H9 (cell line): ENCODE results near the gene ZYG11A. TPM values are rescaled to one million over a fixed set of nuclear protein-coding genes. Genes with fewer than 3 reads are reported as not detected.

Experiments
- DNase-seq: peaks from one replicate; pipeline ENCODE4 v3.0.0-alpha.2; 2017
- H2AFZ ChIP-seq: one replicate; pipeline ENCODE4 v1.6.1; 2013; ENCODE audit warnings: mild to moderate bottlenecking, low read length, control low read depth, moderate library complexity
- H2AK5ac ChIP-seq: 2 replicates; pipeline ENCODE4 v1.6.1; 2013; ENCODE audit warnings: low read length, control low read depth, mixed read lengths; ENCODE audit not compliant: insufficient read length
- H2BK120ac ChIP-seq: one replicate; pipeline ENCODE4 v1.6.1; 2013; ENCODE audit warnings: low read depth, mild to moderate bottlenecking, low read length, control low read depth, inconsistent platforms; ENCODE audit not compliant: poor library complexity, severe bottlenecking
- H2BK12ac ChIP-seq: 2 replicates; pipeline ENCODE4 v1.6.1; 2013; ENCODE audit warnings: low read length, control low read depth, mixed read lengths, low read depth; ENCODE audit not compliant: insufficient read length
- H2BK15ac ChIP-seq: 2 replicates; pipeline ENCODE4 v1.6.1; 2013; ENCODE audit warnings: low read depth, low read length, control low read depth
- H2BK20ac ChIP-seq: one replicate; pipeline ENCODE4 v1.6.1; 2013; ENCODE audit warnings: low read depth, mild to moderate bottlenecking, low read length, control low read depth, inconsistent platforms; ENCODE audit not compliant: poor library complexity, severe bottlenecking
- H2BK5ac ChIP-seq: 2 replicates; pipeline ENCODE4 v1.6.1; 2013; ENCODE audit warnings: low read length, control low read depth, mixed read lengths; ENCODE audit not compliant: insufficient read length
- H3K14ac ChIP-seq: 2 replicates; pipeline ENCODE4 v1.6.1; 2013; ENCODE audit warnings: low read length, control low read depth; ENCODE audit not compliant: insufficient read depth
- H3K18ac ChIP-seq: 2 replicates; pipeline ENCODE4 v1.6.1; 2013; ENCODE audit warnings: low read depth, mild to moderate bottlenecking, mixed read lengths, low read length, control low read depth; ENCODE audit not compliant: insufficient read length
- H3K23ac ChIP-seq: 2 replicates; pipeline ENCODE4 v1.6.1; 2013; ENCODE audit warnings: low read length, control low read depth, mixed read lengths, low read depth; ENCODE audit not compliant: insufficient read length
- H3K23me2 ChIP-seq: 2 replicates; pipeline ENCODE4 v1.6.1; 2013; ENCODE audit warnings: low read depth, mild to moderate bottlenecking, mixed read lengths, low read length, control low read depth; ENCODE audit not compliant: insufficient read length, poor library complexity, severe bottlenecking
- H3K27ac ChIP-seq: 2 replicates; pipeline ENCODE4 v1.5.1; 2013; ENCODE audit warnings: low read length, control low read depth, mixed read lengths, low read depth; ENCODE audit not compliant: insufficient read length
- H3K27me3 ChIP-seq: 2 replicates; pipeline ENCODE4 v1.6.1; 2013; ENCODE audit warnings: low read length, control low read depth, inconsistent platforms; ENCODE audit not compliant: insufficient read depth
- H3K4ac ChIP-seq: 2 replicates; pipeline ENCODE4 v1.6.1; 2013; ENCODE audit warnings: low read depth, mild to moderate bottlenecking, control low read depth, inconsistent platforms, low read length, moderate library complexity
- H3K4me1 ChIP-seq: 2 replicates; pipeline ENCODE4 v1.6.1; 2013; ENCODE audit warnings: low read length, control low read depth, inconsistent platforms; ENCODE audit not compliant: insufficient read depth
- H3K4me2 ChIP-seq: 2 replicates; pipeline ENCODE4 v1.6.1; 2013; ENCODE audit warnings: low read length, control low read depth, mixed read lengths; ENCODE audit not compliant: insufficient read length, insufficient read depth
- H3K56ac ChIP-seq: 2 replicates; pipeline ENCODE4 v1.6.1; 2013; ENCODE audit warnings: low read depth, mild to moderate bottlenecking, mixed read lengths, low read length, control low read depth; ENCODE audit not compliant: insufficient read length
- H3K79me1 ChIP-seq: 2 replicates; pipeline ENCODE4 v1.6.1; 2013; ENCODE audit warnings: low read depth, mild to moderate bottlenecking, moderate library complexity, low read length, control low read depth, inconsistent platforms; ENCODE audit not compliant: insufficient read depth, poor library complexity, severe bottlenecking
- H3K79me2 ChIP-seq: 2 replicates; pipeline ENCODE4 v1.6.1; 2013; ENCODE audit warnings: low read length, control low read depth, inconsistent platforms; ENCODE audit not compliant: insufficient read depth
- H3K9ac ChIP-seq: 2 replicates; pipeline ENCODE4 v1.6.1; 2013; ENCODE audit warnings: low read length, control low read depth, mixed read lengths; ENCODE audit not compliant: insufficient read length; ENCODE audit errors: extremely low read depth
- H3K9me3 ChIP-seq: one replicate; pipeline ENCODE4 v1.6.1; 2013; ENCODE audit warnings: low read depth, low read length, inconsistent platforms; ENCODE audit not compliant: control insufficient read depth
- H3T11ph ChIP-seq: one replicate; pipeline ENCODE4 v1.6.1; 2013; ENCODE audit warnings: mild to moderate bottlenecking, low read length, control low read depth, inconsistent platforms
- H4K20me1 ChIP-seq: one replicate; pipeline ENCODE4 v1.6.1; 2013; ENCODE audit not compliant: control insufficient read depth, insufficient read length, insufficient read depth
- H4K5ac ChIP-seq: 2 replicates; pipeline ENCODE4 v1.6.1; 2013; ENCODE audit warnings: low read depth, mild to moderate bottlenecking, mixed read lengths, low read length, control low read depth; ENCODE audit not compliant: insufficient read length
- H4K8ac ChIP-seq: replicated peaks from 2 replicates; pipeline ENCODE4 v1.6.1; 2013; ENCODE audit warnings: low read length, control low read depth, mixed read lengths, low read depth; ENCODE audit not compliant: insufficient read length
- H4K91ac ChIP-seq: 2 replicates; pipeline ENCODE4 v1.6.1; 2013; ENCODE audit warnings: low read depth, mild to moderate bottlenecking, moderate library complexity, mixed read lengths, low read length, control low read depth; ENCODE audit not compliant: insufficient read length
- H3K27ac Mint-ChIP-seq, 3 experiments: 2 replicates in 2 of 3; 3 replicates in 1 of 3; pipeline ENCODE4 v1.8.0; 2020 to 2021; ENCODE audit warnings: mixed read lengths in 3 of 3, mild to moderate bottlenecking in 1 of 3, moderate library complexity in 1 of 3
- H3K27me3 Mint-ChIP-seq: 2 replicates; pipeline ENCODE4 v1.8.0; 2021; ENCODE audit warnings: low read depth, mild to moderate bottlenecking, moderate library complexity, mixed read lengths
- H3K36me3 Mint-ChIP-seq, 3 experiments: 2 replicates in 2 of 3; 3 replicates in 1 of 3; pipeline ENCODE4 v1.8.0; 2020 to 2021; ENCODE audit warnings: low read depth in 3 of 3, mixed read lengths in 3 of 3; ENCODE audit not compliant: insufficient read depth in 1 of 3
- H3K4me1 Mint-ChIP-seq, 2 experiments: 2 replicates each; pipeline ENCODE4 v1.8.0; 2020; ENCODE audit warnings: mixed read lengths in 2 of 2
- H3K4me3 Mint-ChIP-seq, 2 experiments: 2 replicates in 1 of 2; 3 replicates in 1 of 2; pipeline ENCODE4 v1.8.0; 2020 to 2021; ENCODE audit warnings: mild to moderate bottlenecking in 2 of 2, mixed read lengths in 2 of 2, moderate library complexity in 1 of 2
- H3K9me3 Mint-ChIP-seq, 2 experiments: 2 replicates in 1 of 2; 3 replicates in 1 of 2; pipeline ENCODE4 v1.8.0; 2020; ENCODE audit warnings: mild to moderate bottlenecking in 2 of 2, mixed read lengths in 2 of 2, moderate library complexity in 1 of 2
- WGBS: extraction: QIAGEN DNeasy Blood & Tissue Kit; methylation state at CpG from one replicate; pipeline ENCODE4 v1.1.7; 2013; ENCODE audit warnings: missing lambda C conversion rate, low lambda C conversion rate, mixed read lengths; ENCODE audit not compliant: insufficient read length; ENCODE audit errors: extremely low coverage; 5-methylcytosine and 5-hydroxymethylcytosine counted together
- total RNA-seq: library from RNA; stranded (reverse); gene quantifications from 2 replicates; pipeline ENCODE4 v1.2.1, GENCODE V29; 2021
- TF ChIP-seq, protein P1 (sequence below): fragments of 200-600 bp; sonication (generic); conservative IDR thresholded peaks from 3 replicates; pipeline ENCODE4 v1.8.0; 2021; ENCODE audit warnings: antibody characterized with exemption, mild to moderate bottlenecking

The ZYG11A gene
- total RNA-seq, 1 experiment from 2014 or later: 2.1 TPM

DNA sequence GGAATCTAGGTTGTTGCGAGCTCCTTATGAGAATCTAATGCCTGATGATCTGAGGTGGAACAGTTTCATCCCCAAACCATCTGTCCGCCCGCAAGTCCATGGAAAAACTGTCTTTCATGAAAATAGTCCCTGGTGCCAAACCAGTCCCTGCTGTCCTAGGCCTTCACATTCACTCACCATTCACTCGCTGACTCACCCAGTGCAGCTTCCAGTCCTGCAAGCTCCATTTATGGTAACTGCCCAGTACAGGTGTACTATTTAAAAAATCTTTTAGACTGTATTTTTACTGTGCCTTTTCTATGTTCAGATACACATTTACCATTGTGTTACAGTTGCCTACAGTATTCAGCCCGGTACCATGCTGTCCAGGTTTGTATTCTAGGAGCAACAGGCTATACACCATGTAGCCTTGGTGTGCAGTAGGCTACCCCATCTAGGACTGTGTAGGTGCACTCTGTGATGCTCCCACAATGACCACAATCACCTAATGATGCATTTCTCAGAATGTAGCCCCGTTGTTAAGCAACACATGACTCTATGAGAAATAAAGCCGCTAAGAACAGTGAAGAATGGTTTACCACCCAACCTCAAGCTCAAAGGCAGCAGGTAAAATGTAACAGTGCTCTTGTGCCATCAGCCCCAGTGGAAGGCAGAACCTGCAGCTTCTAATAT is 76.6 kb downstream of the ZYG11A start:
- Histone ChIP-seq H3K56ac (no peak overlapping the region), H2BK20ac (no peak overlapping the region), H4K91ac (no peak overlapping the region), H3K79me1 (no peaks in the 10 kb centered on the region), H4K5ac (no peak overlapping the region), H3K4me2 (no peak overlapping the region), H2AK5ac (no peak overlapping the region), H3K27me3 (peaks cover 4% of the 10 kb centered on the region; the same call in 1 of the 2 replicates), H4K8ac (no peak overlapping the region), H3T11ph (no peak overlapping the region), H3K18ac (no peak overlapping the region), H3K14ac (no peak overlapping the region), H4K20me1 (no peaks in the 10 kb centered on the region), H2BK5ac (no peak overlapping the region), H2AFZ (no peak overlapping the region), H3K27ac (no peak overlapping the region), H3K9ac (no peak overlapping the region), H2BK120ac (no peak overlapping the region), H2BK15ac (no peak overlapping the region), H3K9me3 (no peaks in the 10 kb centered on the region), H2BK12ac (no peak overlapping the region), H3K79me2 (no peaks in the 10 kb centered on the region), H3K4me1 (no peaks in the 10 kb centered on the region), H3K23me2 (no peaks in the 10 kb centered on the region), H3K23ac (no peak overlapping the region), H3K4ac (no peak overlapping the region)
- TF ChIP-seq, protein P1, sequence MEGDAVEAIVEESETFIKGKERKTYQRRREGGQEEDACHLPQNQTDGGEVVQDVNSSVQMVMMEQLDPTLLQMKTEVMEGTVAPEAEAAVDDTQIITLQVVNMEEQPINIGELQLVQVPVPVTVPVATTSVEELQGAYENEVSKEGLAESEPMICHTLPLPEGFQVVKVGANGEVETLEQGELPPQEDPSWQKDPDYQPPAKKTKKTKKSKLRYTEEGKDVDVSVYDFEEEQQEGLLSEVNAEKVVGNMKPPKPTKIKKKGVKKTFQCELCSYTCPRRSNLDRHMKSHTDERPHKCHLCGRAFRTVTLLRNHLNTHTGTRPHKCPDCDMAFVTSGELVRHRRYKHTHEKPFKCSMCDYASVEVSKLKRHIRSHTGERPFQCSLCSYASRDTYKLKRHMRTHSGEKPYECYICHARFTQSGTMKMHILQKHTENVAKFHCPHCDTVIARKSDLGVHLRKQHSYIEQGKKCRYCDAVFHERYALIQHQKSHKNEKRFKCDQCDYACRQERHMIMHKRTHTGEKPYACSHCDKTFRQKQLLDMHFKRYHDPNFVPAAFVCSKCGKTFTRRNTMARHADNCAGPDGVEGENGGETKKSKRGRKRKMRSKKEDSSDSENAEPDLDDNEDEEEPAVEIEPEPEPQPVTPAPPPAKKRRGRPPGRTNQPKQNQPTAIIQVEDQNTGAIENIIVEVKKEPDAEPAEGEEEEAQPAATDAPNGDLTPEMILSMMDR: no peak
- WGBS: no CpG with 5 or more reads among the region's 7 CpGs
- peaks cover 5 to 6% of the 10 kb centered on the region in 2 experiments; a peak in 3 of 5 replicates for H3K9me3 Mint-ChIP-seq
- H3K4me3 Mint-ChIP-seq: no peak overlapping the region; a peak in 1 of 5 replicates
- H3K27ac Mint-ChIP-seq: no peak overlapping the region
- DNase-seq: no peak
- H3K4me1 Mint-ChIP-seq: peaks cover 3% of the 10 kb centered on the region in 2 experiments; a peak in 2 of 4 replicates
- peaks cover 42% of the 10 kb centered on the region for H3K27me3 Mint-ChIP-seq
- H3K36me3 Mint-ChIP-seq: peaks cover 0 to 9% (median 5%) of the 10 kb centered on the region in 3 experiments; a peak in 3 of 7 replicates
